IPS-18c (cell line): ENCODE results near the gene SLFNL1.

Experiments used
- H3K4me3 ChIP-seq: 2 replicates; pipeline ENCODE4 v1.7.0; 2013; ENCODE audit warnings: low read depth, mild to moderate bottlenecking, low read length, moderate library complexity; ENCODE audit not compliant: insufficient read depth
- H3K9me3 ChIP-seq: one replicate; pipeline ENCODE4 v1.6.1; 2013; ENCODE audit warnings: mild to moderate bottlenecking, low read length, moderate library complexity; ENCODE audit not compliant: control insufficient read depth, insufficient read depth

SLFNL1 gene

GRCh38 chr1:41003640-41004220, 17.8 kb downstream of the SLFNL1 start:
- H3K4me3 ChIP-seq, result no peak overlapping the region
- H3K9me3 ChIP-seq, result no peaks in the 10 kb centered on the region

- Histone ChIP-seq H3K9me3 (no peaks in the 10 kb centered on the region), H3K4me3 (no peak overlapping the region)
Measured at GRCh38 chr1:41003127-41003639, 18.3 kb downstream of the SLFNL1 start.

DNA sequence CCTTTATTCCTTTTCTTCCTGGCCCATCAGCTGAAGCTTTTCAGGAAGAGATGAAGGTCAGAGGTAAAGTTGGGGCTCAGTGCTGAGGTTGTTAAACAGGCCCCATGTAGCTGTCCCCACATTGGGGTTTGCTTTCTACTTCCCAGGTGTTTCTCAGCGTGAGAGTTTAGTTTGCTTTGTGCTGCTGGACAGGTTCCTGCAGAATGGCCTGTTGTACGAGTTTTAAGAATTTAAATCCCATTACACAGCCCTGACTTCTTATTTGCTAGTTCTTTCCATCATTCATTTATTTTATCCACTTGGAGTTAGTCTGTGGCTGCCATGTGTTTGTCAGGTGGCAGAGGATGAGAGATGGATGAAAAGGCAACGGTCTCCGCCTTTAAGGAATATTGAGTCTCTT, 22.9 kb downstream of the SLFNL1 start:
- H3K4me3 ChIP-seq, result no peak overlapping the region; the same call in 1 of the 2 replicates
- no peaks in the 10 kb centered on the region for H3K9me3 ChIP-seq

DNA sequence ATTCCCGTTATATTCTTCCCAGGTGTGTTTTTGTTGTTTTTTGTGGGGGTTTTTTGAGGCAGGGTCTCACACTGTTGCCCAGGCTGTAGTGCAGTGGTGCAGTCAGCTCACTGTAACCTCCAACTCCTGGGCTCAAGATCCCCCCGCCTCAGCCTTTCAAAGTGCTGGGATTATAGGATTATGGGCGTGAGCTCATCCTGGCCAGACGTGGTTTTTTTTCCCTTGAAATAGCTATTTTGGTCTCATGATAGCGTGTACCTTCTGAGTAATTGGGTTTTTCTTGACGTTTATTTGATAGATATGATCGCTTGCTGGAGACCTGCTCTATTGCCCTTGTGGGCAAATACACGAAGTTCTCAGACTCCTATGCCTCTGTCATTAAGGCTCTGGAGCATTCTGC, 24.4 kb downstream of the SLFNL1 start:
- Histone ChIP-seq H3K4me3 (no peak overlapping the region), H3K9me3 (no peaks in the 10 kb centered on the region)

DNA sequence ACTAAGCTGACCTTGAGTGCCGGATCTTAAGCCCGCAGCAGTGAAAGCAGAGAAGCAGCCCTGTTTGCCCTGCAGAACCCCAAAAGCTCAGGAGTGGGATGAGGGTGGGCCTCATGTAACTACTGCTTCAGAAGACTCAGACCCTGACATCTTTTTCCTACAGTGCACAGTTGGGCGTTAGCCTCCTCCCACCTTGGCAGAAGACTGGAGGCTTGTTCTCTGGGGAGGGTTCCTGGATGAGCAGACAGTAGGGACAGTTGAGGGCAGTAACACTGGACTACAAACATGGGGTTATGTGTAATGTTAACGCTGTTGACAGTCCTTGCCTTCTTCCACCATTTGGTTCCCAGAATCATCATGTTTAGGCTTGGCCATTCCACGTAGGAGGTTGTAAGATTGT, 32.5 kb downstream of the SLFNL1 start:
- Histone ChIP-seq H3K9me3 (no peaks in the 10 kb centered on the region), H3K4me3 (no peak overlapping the region)

- Histone ChIP-seq H3K4me3 (no peak overlapping the region), H3K9me3 (no peaks in the 10 kb centered on the region)
Measured at GRCh38 chr1:40988280-40988679, 33.2 kb downstream of the SLFNL1 start.

DNA sequence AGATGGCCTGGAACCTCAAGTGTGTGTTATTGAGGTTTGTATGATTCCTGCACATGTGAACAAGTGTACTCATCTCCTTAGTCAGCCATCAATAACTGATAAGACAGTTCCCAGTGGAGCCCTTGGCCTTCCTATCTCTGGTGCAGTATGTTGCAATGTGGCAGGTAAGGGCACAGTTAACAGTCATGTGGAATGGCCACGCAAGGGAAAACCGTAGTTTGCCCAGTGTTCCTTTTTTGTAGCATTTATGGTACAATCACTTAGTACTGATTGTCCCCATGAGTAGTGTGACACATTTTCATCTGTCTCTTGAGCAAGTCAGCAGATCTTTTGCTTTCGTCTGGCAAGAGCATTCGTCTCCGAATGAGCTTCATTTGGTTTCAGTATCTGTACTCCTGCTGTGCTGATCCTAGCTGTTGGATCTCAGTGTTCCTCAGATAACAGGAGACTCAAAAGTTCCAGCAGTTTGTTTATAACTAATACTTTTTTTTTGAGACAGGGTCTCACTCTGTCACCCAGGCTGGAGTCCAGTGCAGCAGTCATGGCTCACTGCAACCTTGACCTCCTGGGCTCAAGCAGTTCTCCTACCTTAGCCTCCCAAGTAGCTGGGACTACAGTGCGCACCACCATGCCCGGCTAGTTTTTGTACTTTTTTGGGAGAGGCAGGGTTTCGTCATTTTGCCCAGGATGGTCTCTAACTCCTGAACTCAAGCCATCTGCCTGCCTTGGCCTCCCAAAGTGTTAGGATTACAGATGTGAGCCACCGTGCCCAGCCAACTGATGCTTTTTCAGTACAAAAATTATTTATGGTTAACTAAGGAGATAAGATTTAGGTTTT, 33.9 kb downstream of the SLFNL1 start:
- H3K4me3 ChIP-seq, result no peak overlapping the region
- H3K9me3 ChIP-seq, result no peaks in the 10 kb centered on the region

- H3K4me3 ChIP-seq, result no peak overlapping the region
- no peaks in the 10 kb centered on the region for H3K9me3 ChIP-seq
Measured at GRCh38 chr1:40986956-40987355, 34.6 kb downstream of the SLFNL1 start.

DNA sequence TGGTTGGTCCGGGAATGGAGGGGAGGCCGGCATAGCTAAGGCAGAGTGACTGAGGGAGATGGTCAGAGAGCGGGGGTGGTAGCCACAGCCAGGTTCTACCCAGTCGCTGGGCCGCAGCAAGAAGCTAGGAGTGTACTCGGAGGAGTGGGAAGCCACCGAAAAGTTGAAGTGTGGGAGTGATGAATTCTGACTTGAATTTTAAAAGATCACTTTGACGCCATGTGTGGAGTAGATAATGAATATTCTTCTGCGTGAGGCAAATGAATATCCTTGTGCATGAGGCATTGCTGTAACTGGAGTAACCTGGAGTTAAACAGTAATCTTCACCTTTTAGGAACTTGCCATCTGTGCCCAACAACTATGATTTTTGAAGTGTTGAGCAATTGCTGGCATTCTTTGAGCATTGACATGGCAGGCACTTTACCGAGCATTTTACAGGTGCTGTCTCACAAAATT, 35.2 kb downstream of the SLFNL1 start:
- Histone ChIP-seq H3K9me3 (no peaks in the 10 kb centered on the region), H3K4me3 (no peak overlapping the region)

GRCh38 chr1:40985875-40986274, 35.6 kb downstream of the SLFNL1 start:
- H3K4me3 ChIP-seq, result no peak overlapping the region
- no peaks in the 10 kb centered on the region for H3K9me3 ChIP-seq

GRCh38 chr1:40985161-40985560, 36.4 kb downstream of the SLFNL1 start:
- Histone ChIP-seq H3K9me3 (no peaks in the 10 kb centered on the region), H3K4me3 (no peak overlapping the region)

DNA sequence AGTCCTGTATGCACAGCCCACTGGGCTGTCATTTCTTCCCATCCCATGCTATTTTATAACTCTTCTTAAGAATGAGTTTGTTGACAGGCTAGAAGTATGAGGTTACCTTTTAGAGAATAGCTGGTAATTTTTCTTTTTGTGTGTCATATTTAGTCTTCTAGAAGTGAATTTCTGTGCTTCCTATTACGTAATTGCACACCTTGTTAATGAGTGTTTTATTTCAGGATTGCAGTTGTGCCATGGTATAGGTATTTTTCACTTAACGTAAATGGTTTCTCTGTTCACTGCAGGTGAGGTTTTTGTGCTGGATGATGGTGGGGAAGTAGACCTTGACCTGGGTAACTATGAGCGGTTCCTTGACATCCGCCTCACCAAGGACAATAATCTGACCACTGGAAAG, 37.0 kb downstream of the SLFNL1 start:
- no peaks in the 10 kb centered on the region for H3K9me3 ChIP-seq
- H3K4me3 ChIP-seq, result no peak overlapping the region

GRCh38 chr1:40984066-40984465, 37.5 kb downstream of the SLFNL1 start:
- H3K4me3 ChIP-seq, result no peak overlapping the region
- no peaks in the 10 kb centered on the region for H3K9me3 ChIP-seq

- Histone ChIP-seq H3K4me3 (no peak overlapping the region), H3K9me3 (no peaks in the 10 kb centered on the region)
Measured at GRCh38 chr1:40983286-40983685, 38.2 kb downstream of the SLFNL1 start.

GRCh38 chr1:40982721-40983120, 38.8 kb downstream of the SLFNL1 start:
- Histone ChIP-seq H3K9me3 (no peaks in the 10 kb centered on the region), H3K4me3 (no peak overlapping the region)

GRCh38 chr1:40981691-40982448, 39.7 kb downstream of the SLFNL1 start:
- H3K4me3 ChIP-seq, result no peak overlapping the region; the same call in 1 of the 2 replicates
- no peaks in the 10 kb centered on the region for H3K9me3 ChIP-seq

DNA sequence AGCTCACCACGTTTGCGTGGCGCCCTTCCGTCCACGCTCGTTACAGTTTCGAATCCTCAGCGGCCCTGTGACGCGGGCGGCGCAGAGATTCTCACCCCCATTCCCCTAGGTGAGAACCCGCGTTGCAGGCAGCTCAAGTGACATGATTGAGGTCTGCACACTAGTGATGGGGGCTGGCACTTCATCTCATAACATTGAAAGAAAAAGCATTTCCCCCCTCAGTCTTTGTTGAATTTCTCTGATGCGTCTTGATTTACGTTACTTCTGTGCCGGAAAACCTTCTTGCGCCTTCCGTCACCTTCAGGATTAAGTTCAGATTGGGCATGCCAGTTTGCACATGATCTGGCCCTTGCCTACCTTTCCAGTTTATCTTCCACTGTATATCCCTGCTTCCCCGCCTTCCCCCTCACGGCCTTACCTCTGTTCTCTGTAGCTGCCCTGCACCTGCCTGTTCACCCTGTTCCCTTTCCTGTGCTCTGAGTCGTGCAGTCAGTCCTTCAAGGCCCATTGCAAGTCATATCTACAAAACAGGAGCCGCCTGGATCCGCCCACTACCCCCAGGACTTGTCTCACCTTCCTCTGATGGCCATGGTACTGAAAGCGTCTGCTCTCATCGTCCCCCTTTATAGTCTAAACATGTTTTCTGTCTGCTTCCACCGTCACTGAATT, 40.9 kb downstream of the SLFNL1 start:
- Histone ChIP-seq H3K9me3 (no peaks in the 10 kb centered on the region), H3K4me3 (peak overlapping the region; percentile 95)
